Muscle layer of duodenum (tissue), 2 donors: Measurements from ENCODE around the gene TEAD3.

Experiments
- H3K27ac ChIP-seq: one replicate; pipeline ENCODE4 v1.7.0; 2013; ENCODE audit warnings: mild to moderate bottlenecking, low read length
- H3K27me3 ChIP-seq: one replicate; pipeline ENCODE4 v1.7.0; 2013; ENCODE audit warnings: low read depth, mild to moderate bottlenecking, control low read depth, low read length
- H3K36me3 ChIP-seq, 2 donors: one replicate each; pipeline ENCODE4 v1.7.0; 2013; ENCODE audit warnings: low read length in 2 of 2, control low read depth in 1 of 2, mild to moderate bottlenecking in 1 of 2; ENCODE audit not compliant: insufficient read depth in 2 of 2, control insufficient read depth in 1 of 2
- H3K4me1 ChIP-seq, 2 donors: one replicate each; pipeline ENCODE4 v1.7.0; 2013; ENCODE audit warnings: low read length in 2 of 2, mild to moderate bottlenecking in 2 of 2, control low read depth in 1 of 2, moderate library complexity in 1 of 2; ENCODE audit not compliant: insufficient read depth in 2 of 2, control insufficient read depth in 1 of 2
- H3K4me3 ChIP-seq, 2 donors: one replicate each; pipeline ENCODE4 v1.7.0; 2013; ENCODE audit warnings: low read length in 2 of 2, low read depth in 1 of 2, mild to moderate bottlenecking in 1 of 2
- H3K9me3 ChIP-seq, 2 donors: one replicate each; pipeline ENCODE4 v1.7.0; 2013; ENCODE audit warnings: low read length in 2 of 2, control low read depth in 1 of 2, mild to moderate bottlenecking in 1 of 2; ENCODE audit not compliant: control insufficient read depth in 1 of 2
- donor health status: healthy.

Gene TEAD3

GRCh38 chr6:35473850-35474130 is 23.1 kb downstream of the TEAD3 start:
- no peaks in the 10 kb centered on the region for H3K9me3 ChIP-seq
- H3K4me1 ChIP-seq, result peaks cover 11 to 35% of the 10 kb centered on the region in 2 donors
- H3K36me3 ChIP-seq, result peaks cover 19 to 57% of the 10 kb centered on the region in 2 donors
- no peaks in the 10 kb centered on the region for H3K27me3 ChIP-seq
- H3K4me3 ChIP-seq, result no peak overlapping the region
- H3K27ac ChIP-seq, result no peak overlapping the region

- no peak overlapping the region for H3K27ac ChIP-seq
- no peak overlapping the region for H3K4me3 ChIP-seq
- peaks cover 15 to 52% of the 10 kb centered on the region in 2 donors for H3K36me3 ChIP-seq
- peaks cover 11 to 35% of the 10 kb centered on the region in 2 donors for H3K4me1 ChIP-seq
- no peaks in the 10 kb centered on the region for H3K27me3 ChIP-seq
- no peaks in the 10 kb centered on the region for H3K9me3 ChIP-seq
Measured at GRCh38 chr6:35473075-35473849, 23.6 kb downstream of the TEAD3 start.

- Histone ChIP-seq H3K4me1 (peaks cover 11 to 35% of the 10 kb centered on the region in 2 donors), H3K9me3 (no peaks in the 10 kb centered on the region), H3K4me3 (no peak overlapping the region), H3K36me3 (peaks cover 14 to 39% of the 10 kb centered on the region in 2 donors), H3K27ac (no peak overlapping the region), H3K27me3 (no peaks in the 10 kb centered on the region)
Measured at GRCh38 chr6:35471836-35472345, 25.0 kb downstream of the TEAD3 start.

- Histone ChIP-seq H3K4me3 (peak overlapping the region in 1 of 2 donors; percentile 78), H3K27me3 (no peaks in the 10 kb centered on the region), H3K27ac (no peak overlapping the region), H3K4me1 (peaks cover 11 to 35% of the 10 kb centered on the region in 2 donors), H3K9me3 (no peaks in the 10 kb centered on the region), H3K36me3 (peaks cover 14 to 38% of the 10 kb centered on the region in 2 donors)
Measured at GRCh38 chr6:35470663-35471120, 26.2 kb downstream of the TEAD3 start.

GRCh38 chr6:35469751-35470662 is 26.9 kb downstream of the TEAD3 start:
- Histone ChIP-seq H3K9me3 (no peaks in the 10 kb centered on the region), H3K36me3 (peaks cover 14 to 31% of the 10 kb centered on the region in 2 donors), H3K27me3 (no peaks in the 10 kb centered on the region), H3K4me1 (peaks cover 11 to 35% of the 10 kb centered on the region in 2 donors), H3K4me3 (peak overlapping the region; percentile 78 to 84), H3K27ac (peak overlapping the region; percentile 71)

- no peaks in the 10 kb centered on the region for H3K27me3 ChIP-seq
- peak overlapping the region; percentile 71 for H3K27ac ChIP-seq
- no peaks in the 10 kb centered on the region for H3K9me3 ChIP-seq
- H3K4me1 ChIP-seq, result peaks cover 11 to 35% of the 10 kb centered on the region in 2 donors
- peak overlapping the region; percentile 78 to 84 for H3K4me3 ChIP-seq
- H3K36me3 ChIP-seq, result peaks cover 14 to 23% of the 10 kb centered on the region in 2 donors
Measured at GRCh38 chr6:35468980-35469750, 27.7 kb downstream of the TEAD3 start.

GRCh38 chr6:35468181-35468979 is 28.5 kb downstream of the TEAD3 start, which contains the start of gene RPL10A:
RPL10A (plus strand) TSS chr6:35468401; CDS start chr6:35468435, 34 bp downstream.
- Histone ChIP-seq H3K27me3 (no peaks in the 10 kb centered on the region), H3K4me3 (peak within 1 kb of the TSS; percentile 78 to 84), H3K9me3 (no peaks in the 10 kb centered on the region), H3K27ac (peak within 1 kb of the TSS; percentile 71), H3K4me1 (peaks cover 11 to 35% of the 10 kb centered on the region in 2 donors), H3K36me3 (peaks cover 14 to 18% of the 10 kb centered on the region in 2 donors)

GRCh38 chr6:35465646-35466045 is 31.2 kb downstream of the TEAD3 start:
- Histone ChIP-seq H3K9me3 (no peaks in the 10 kb centered on the region), H3K27ac (no peak overlapping the region), H3K36me3 (peaks cover 5 to 10% of the 10 kb centered on the region in 2 donors), H3K4me1 (peaks cover 6 to 14% of the 10 kb centered on the region in 2 donors), H3K4me3 (no peak overlapping the region), H3K27me3 (no peaks in the 10 kb centered on the region)

- peaks cover 0 to 5% of the 10 kb centered on the region in 2 donors for H3K36me3 ChIP-seq
- no peaks in the 10 kb centered on the region for H3K4me1 ChIP-seq
- H3K27ac ChIP-seq, result no peak overlapping the region
- no peaks in the 10 kb centered on the region for H3K27me3 ChIP-seq
- no peaks in the 10 kb centered on the region for H3K9me3 ChIP-seq
- no peak overlapping the region for H3K4me3 ChIP-seq
Measured at GRCh38 chr6:35463292-35463691, 33.6 kb downstream of the TEAD3 start.

- no peaks in the 10 kb centered on the region for H3K4me1 ChIP-seq
- H3K27ac ChIP-seq, result no peak overlapping the region
- H3K4me3 ChIP-seq, result no peak overlapping the region
- H3K36me3 ChIP-seq, result peaks cover 0 to 4% of the 10 kb centered on the region in 2 donors
- H3K9me3 ChIP-seq, result no peaks in the 10 kb centered on the region
- H3K27me3 ChIP-seq, result no peaks in the 10 kb centered on the region
Measured at GRCh38 chr6:35461270-35461669, 35.6 kb downstream of the TEAD3 start.
